Islet of Langerhans (tissue), 1 donor: ENCODE results near the gene CDH6.

Experiments used
- FAIRE-seq: peaks from one replicate; lab custom pipeline; 2011; peaks lifted over from hg19 to GRCh38; lab: Jason Lieb, UNC

The CDH6 gene

GRCh38 chr5:31204958-31205357 lies 11.5 kb downstream of the CDH6 start:
- no peak for FAIRE-seq

GRCh38 chr5:31208043-31208442 lies 14.6 kb downstream of the CDH6 start:
- FAIRE-seq: no peak

GRCh38 chr5:31209334-31209733 lies 15.8 kb downstream of the CDH6 start:
- FAIRE-seq: no peak

GRCh38 chr5:31211098-31211497 lies 17.6 kb downstream of the CDH6 start:
- no peak for FAIRE-seq

DNA sequence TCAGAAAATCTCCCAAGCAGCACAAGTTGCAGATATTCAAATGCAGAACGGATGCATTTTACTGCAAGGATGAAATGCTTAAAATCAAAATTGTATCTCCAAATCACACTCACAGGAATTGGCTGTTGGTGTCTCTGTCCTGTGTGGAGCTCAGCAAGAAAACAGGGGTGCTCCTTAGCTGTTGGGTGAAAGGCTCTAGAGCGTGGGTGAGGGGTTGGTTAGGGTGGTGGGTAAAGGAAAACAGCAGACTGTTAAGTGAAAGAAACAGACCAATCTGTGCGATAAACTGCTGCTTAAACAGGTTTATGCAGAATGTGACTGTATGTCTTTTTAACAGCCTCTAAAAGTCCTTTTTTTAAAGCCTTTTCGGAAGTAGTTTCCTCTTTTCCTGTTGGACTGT lies 19.8 kb downstream of the CDH6 start:
- FAIRE-seq: no peak

GRCh38 chr5:31213705-31214121 lies 20.2 kb downstream of the CDH6 start:
- no peak for FAIRE-seq

DNA sequence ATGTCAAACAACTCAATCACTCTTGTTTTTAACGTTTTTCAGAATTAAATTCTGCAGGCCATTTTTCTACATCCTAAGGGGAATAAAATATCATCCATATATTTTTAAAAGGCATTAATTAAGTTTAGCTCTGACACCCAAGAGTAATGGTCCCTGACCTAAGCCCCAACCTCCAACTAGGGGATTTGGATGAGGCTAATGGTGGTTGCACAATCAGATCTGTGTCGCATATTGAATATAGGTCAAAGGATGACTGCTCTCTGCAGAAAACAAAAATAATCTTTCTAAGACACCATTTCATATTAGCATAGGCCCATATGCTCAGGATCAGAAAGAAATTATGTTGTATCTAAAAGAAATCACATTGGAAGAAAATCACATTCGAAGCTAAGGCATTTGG lies 20.7 kb downstream of the CDH6 start:
- no peak for FAIRE-seq

- no peak for FAIRE-seq
These were observed 21.8 kb downstream of the CDH6 start for GRCh38 chr5:31215236-31215635.

DNA sequence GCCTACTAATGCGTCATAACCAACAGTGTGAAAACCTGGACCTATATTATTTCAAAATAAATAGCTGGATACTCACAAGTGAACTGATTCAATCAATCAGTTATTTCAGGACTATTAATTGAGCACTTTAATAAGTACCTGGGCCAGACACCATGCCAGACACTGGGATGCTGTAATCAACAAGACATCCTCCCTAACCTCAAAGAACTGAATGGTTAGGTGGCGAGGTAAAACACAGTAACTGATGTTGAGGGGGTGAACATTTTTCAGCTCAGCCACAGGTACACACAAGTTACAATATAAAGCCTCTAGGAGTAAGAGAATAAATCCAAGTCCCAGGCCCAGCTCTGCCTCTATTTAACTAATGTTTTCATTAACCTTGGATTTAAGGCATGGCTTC lies 24.0 kb downstream of the CDH6 start:
- no peak for FAIRE-seq

GRCh38 chr5:31218978-31219377 lies 25.5 kb downstream of the CDH6 start:
- FAIRE-seq: peak; percentile 49

GRCh38 chr5:31221001-31221400 lies 27.5 kb downstream of the CDH6 start:
- FAIRE-seq: no peak

- FAIRE-seq: no peak
These were observed 31.6 kb downstream of the CDH6 start for GRCh38 chr5:31225118-31225517.

DNA sequence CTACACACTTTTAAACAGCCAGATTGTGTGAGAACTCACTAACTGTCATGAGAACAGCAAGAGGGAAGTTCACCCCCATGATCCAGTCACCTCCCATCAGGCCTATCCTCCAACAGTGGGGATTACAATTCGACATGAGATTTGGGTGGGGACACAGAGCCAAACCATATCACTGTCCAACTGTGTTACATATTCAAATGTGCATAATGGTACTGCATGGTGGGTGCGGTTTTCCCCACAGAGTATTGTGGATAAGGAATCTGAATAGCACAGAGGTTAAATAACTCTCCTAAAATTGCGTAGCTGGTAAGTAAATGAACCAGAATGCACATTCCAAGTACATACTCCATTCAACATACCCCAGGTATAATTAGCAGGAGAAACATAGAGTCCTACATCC lies 32.1 kb downstream of the CDH6 start:
- no peak for FAIRE-seq

DNA sequence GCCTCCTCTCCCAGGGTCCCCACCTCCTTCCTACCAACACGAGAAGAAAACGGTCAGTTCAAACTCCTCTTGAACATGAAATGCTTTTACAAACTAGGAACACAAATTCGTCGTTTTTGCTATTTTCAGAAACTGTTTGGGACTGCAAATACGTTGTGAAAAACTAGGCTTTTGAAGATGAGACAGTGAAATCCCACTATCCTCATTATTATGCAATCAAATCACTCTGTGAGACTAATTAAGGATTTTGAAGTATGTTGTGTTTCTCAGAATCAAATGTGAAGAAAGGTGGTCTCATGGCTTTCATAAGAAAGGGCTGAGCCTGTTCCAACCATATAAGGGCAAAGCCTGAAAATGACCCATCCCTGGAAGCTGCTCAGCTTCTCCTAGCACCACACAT lies 33.2 kb downstream of the CDH6 start:
- no peak for FAIRE-seq

GRCh38 chr5:31229266-31229665 lies 35.8 kb downstream of the CDH6 start:
- FAIRE-seq: no peak

DNA sequence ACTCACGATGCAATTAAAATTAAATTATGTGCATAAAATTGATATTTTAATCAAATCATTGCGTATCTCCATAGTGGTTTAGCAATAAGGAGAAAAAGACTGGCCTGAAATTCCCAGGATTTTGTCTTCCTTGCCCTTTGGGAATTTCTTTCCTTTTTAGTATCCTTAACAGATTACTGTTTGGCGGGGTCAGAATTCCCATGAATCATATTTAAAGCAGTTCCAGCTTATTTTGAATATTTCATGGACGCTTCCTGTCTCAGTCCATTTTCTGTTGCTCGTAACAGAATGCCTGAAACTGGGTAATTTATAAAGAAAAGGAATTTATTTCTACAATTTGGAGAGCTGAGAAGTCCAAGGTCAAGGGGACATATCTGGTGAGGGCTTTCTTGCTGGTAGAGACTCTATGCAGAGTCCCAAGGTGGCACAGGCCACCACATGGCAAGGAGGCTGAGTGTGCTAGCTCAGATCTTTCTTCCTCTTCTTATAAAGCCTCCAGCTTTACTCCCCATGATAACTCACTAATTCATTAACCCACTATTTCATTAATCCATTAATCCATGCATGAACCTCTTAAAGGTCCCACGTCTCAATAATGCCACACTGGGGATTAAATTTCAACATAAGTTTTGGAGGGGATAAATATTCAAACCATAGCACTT lies 37.8 kb downstream of the CDH6 start:
- peak; percentile 27 for FAIRE-seq

DNA sequence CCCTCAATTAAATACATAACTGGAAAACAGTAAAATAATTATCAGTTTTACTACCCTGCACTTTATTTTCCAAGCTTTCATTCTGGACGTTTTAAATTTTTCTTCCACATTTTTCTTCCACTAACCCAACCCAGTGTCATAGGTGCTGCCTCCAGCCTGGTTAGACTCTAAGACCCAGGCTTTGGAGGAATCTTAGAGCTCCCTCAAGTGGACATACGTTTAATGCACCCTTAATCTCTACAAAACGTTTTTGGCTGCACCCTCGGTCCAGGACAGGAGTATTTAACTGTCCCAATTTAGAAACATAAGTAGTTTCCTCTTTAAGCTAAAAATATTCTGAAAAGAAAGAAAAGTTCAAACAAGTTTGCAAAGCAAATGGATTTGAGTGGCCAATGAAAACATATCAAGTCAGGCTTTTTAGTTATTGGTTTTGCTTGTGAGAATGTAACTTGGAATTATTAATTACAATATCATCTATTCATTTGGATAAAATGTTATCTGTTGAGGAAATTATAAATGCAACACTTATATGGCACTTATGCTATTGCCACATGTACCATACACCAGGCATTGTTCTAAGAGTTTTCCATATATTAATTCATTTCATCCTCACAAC lies 38.9 kb downstream of the CDH6 start:
- FAIRE-seq: peak; percentile 97

DNA sequence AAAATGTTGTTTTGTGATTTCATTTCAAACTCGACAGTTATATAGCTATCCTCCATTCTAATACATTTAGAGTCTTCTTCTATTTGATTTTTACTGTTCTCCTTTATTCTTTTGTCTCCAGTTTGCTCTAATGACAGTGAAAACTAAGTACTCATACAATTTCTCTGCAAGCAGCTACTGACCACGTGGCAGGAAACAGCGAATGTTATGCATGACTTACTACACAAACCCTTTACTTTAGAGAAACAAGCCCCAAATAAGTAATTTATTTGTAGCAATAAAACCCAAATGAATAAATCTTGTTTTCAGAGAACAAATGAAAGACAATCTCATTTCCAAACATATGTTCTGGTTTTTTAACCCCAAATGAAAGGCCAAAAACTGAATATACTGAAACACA lies 41.9 kb downstream of the CDH6 start:
- FAIRE-seq: no peak

- FAIRE-seq: no peak
These were observed 42.9 kb downstream of the CDH6 start for GRCh38 chr5:31236339-31236738.

GRCh38 chr5:31237174-31237573 lies 43.7 kb downstream of the CDH6 start:
- no peak for FAIRE-seq

DNA sequence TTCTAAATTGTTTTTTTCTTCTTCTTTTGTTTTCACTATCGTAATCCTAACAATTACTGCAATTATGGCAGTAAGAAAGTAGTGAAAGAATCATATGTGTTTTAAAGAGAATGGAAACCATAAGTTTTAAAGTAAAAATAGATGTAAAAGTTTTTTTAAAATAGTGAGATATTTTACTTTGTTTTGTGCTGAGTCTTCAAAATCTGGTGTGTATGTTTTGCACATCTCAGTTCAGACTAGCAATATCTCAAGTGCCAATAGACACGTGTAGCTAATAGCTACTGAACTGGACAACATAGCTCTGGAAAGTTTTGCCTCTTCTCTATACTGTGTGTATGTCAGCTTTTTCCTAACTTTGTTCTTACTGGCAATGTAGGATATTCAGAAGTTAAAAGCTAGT lies 45.0 kb downstream of the CDH6 start:
- no peak for FAIRE-seq

DNA sequence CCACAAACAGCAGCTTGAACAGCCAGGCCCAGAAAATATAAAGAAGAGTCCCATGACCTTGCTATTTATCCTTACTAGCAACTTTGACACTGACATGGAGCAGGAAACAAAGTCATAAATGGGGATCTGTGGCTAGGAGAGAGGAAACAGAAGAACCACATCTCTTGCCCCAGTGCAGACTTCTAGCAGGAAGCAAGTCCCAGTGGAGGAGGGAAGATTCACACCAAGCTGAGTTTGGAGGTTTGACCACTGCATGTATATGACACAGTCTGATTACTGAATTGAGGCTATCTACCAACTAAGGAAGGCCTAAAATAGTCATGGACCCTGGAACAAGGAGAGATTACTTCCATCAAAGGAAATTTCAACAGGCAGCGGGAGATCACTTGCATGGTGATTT lies 51.4 kb downstream of the CDH6 start:
- FAIRE-seq: no peak

- no peak for FAIRE-seq
These were observed 53.9 kb downstream of the CDH6 start for GRCh38 chr5:31247381-31247780.

DNA sequence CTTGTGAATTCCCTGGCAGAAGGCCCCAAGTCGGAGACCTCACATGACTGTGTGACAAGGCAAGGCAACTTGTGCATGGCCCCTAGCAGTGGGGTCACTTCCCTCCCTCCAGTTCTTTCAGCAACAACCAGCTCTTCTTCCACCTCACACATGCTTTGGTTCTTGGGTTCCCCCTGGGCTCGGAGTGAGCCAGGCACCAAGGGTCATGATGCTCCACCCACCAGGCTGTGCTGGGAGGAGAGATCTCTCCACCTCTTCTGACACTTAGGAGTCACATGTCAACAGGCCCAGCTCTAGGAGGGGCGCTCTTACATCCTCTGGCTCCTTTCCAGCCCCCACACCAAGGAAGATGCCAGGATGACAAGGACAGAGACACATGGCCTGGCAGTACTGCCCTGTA lies 56.7 kb downstream of the CDH6 start:
- FAIRE-seq: no peak

DNA sequence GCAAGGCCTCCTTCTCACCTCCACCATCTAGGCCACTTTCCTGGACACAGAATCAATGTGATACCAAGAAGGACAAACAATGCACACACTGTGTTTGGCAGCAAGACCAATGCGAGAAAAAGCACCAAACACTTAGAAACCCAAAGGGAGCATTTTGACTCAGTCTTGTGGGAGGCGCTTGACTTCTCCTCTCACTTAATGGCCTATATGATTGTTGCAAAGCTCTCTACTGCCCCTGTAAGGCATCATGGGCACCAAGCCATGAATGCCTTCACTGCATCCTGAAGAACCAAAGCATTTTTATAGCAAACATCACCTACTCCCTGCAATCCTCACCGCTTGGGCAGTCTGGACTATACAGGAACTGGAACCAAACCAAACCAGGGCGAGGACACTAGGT lies 57.5 kb downstream of the CDH6 start:
- no peak for FAIRE-seq
